ENCODE results near the gene AQP12A. TPM values are rescaled to one million over a fixed set of nuclear protein-coding genes. Genes with fewer than 3 reads are reported as not detected.

The AQP12A gene
- total and polyA plus RNA-seq, 8 donors, result not detected

- Histone ChIP-seq H3K9me3 (no peaks in the 10 kb centered on the region), H3K27ac (no peak overlapping the region), H3K36me3 (no peaks in the 10 kb centered on the region), H3K4me3 (no peak overlapping the region), H3K4me1 (peaks cover 0 to 4% (median 0%) of the 10 kb centered on the region in 4 donors), H3K27me3 (peaks cover 0 to 60% (median 14%) of the 10 kb centered on the region in 3 donors)
- DNase-seq, result no peak
- WGBS, 5 donors, result 77 to 83% (median 82%) methylated on average over 7 to 10 of the region's 10 CpGs
- intact Hi-C loops (cut with DNase I; ENCODE audit: low total_unique reads), result no loop called here
- TF ChIP-seq POLR2AphosphoS5 (IDR thresholded peaks at IDR 0.05), result no peak
- TF ChIP-seq CTCF (IDR thresholded peaks at IDR 0.05), result no peak
- TF ChIP-seq EP300 (IDR thresholded peaks at IDR 0.05), result no peak
- no peak for TF ChIP-seq POLR2A (IDR thresholded peaks at IDR 0.05)
These were observed 41.4 kb downstream of the AQP12A start for GRCh38 chr2:240732911-240733622.

- peak in 1 of 2 donors; percentile 19 for DNase-seq
- Histone ChIP-seq H3K4me1 (peaks cover 0 to 4% (median 0%) of the 10 kb centered on the region in 4 donors), H3K27ac (no peak overlapping the region), H3K4me3 (no peak overlapping the region), H3K9me3 (no peaks in the 10 kb centered on the region), H3K27me3 (peaks cover 0 to 53% (median 14%) of the 10 kb centered on the region in 3 donors), H3K36me3 (no peaks in the 10 kb centered on the region)
- no peak for TF ChIP-seq POLR2AphosphoS5 (IDR thresholded peaks at IDR 0.05)
- WGBS, 5 donors, result 70 to 78% (median 73%) methylated on average over 11 to 24 of the region's 24 CpGs
- intact Hi-C loops (cut with DNase I; ENCODE audit: low total_unique reads), result no loop called here
These were observed 42.3 kb downstream of the AQP12A start for GRCh38 chr2:240733803-240734495.

- TF ChIP-seq CTCF (IDR thresholded peaks at IDR 0.05) (no peak), POLR2A (IDR thresholded peaks at IDR 0.05) (no peak)
- no peak overlapping the region for H3K27ac ChIP-seq
- intact Hi-C loops (cut with DNase I; ENCODE audit: low total_unique reads), result no loop called here
- no peaks in the 10 kb centered on the region for H3K36me3 ChIP-seq
- H3K4me3 ChIP-seq, result no peak overlapping the region
- WGBS, 5 donors, result 91 to 93% (median 91%) methylated on average over 9 to 17 of the region's 17 CpGs
- H3K9me3 ChIP-seq, result no peaks in the 10 kb centered on the region
- peaks cover 0 to 45% (median 14%) of the 10 kb centered on the region in 3 donors for H3K27me3 ChIP-seq
- no peak for DNase-seq
- peaks cover 0 to 4% (median 0%) of the 10 kb centered on the region in 4 donors for H3K4me1 ChIP-seq
These were observed 43.1 kb downstream of the AQP12A start for GRCh38 chr2:240734756-240735155.

GRCh38 chr2:240735476-240735875 lies 43.8 kb downstream of the AQP12A start:
- TF ChIP-seq POLR2A (IDR thresholded peaks at IDR 0.05), result no peak
- no peak for TF ChIP-seq EP300 (IDR thresholded peaks at IDR 0.05)
- no peak for TF ChIP-seq POLR2AphosphoS5 (IDR thresholded peaks at IDR 0.05)
- no peak for TF ChIP-seq CTCF (IDR thresholded peaks at IDR 0.05)
- H3K9me3 ChIP-seq, result no peaks in the 10 kb centered on the region
- H3K36me3 ChIP-seq, result no peaks in the 10 kb centered on the region
- peaks cover 0 to 4% (median 0%) of the 10 kb centered on the region in 4 donors for H3K4me1 ChIP-seq
- WGBS, 5 donors, result 73 to 87% (median 87%) methylated on average over 4 to 10 of the region's 10 CpGs
- no peak for DNase-seq
- H3K27ac ChIP-seq, result no peak overlapping the region
- H3K4me3 ChIP-seq, result no peak overlapping the region
- intact Hi-C loops (cut with DNase I; ENCODE audit: low total_unique reads), result no loop called here
- H3K27me3 ChIP-seq, result peaks cover 0 to 38% (median 10%) of the 10 kb centered on the region in 3 donors

All from stomach (tissue), 9 donors.